DND-41 (cell line): ENCODE measurements around the gene SEBOX.

Source experiments
- ATAC-seq: fragments of 200-7000 bp; cut with Tn5 transposase; 3 replicates; pipeline ENCODE4 v1.9.1; 2021; ENCODE audit warnings: low read depth; ENCODE audit not compliant: insufficient read depth
- DNase-seq: peaks from one replicate; pipeline ENCODE4 v3.0.0-alpha.2; 2020
- H2AFZ ChIP-seq: 2 replicates; pipeline ENCODE4 v1.6.0; 2012; ENCODE audit warnings: low read depth, low read length
- H3K27ac ChIP-seq: 2 replicates; pipeline ENCODE4 v1.5.1; 2012; ENCODE audit warnings: low read length, inconsistent platforms
- H3K27me3 ChIP-seq: fragments of 200-600 bp; sonication (generic); 2 replicates; pipeline ENCODE4 v1.6.0; 2012; ENCODE audit warnings: low read length, mild to moderate bottlenecking, inconsistent platforms; ENCODE audit not compliant: insufficient read depth, poor library complexity
- H3K36me3 ChIP-seq: 2 replicates; pipeline ENCODE4 v1.5.1; 2012; ENCODE audit warnings: low read length, inconsistent platforms; ENCODE audit not compliant: insufficient read depth
- H3K4me1 ChIP-seq: 2 replicates; pipeline ENCODE4 v1.5.1; 2012; ENCODE audit warnings: mild to moderate bottlenecking, low read length; ENCODE audit not compliant: insufficient read depth
- H3K4me2 ChIP-seq: 2 replicates; pipeline ENCODE4 v1.6.0; 2012; ENCODE audit warnings: mild to moderate bottlenecking, moderate library complexity, low read length, inconsistent platforms; ENCODE audit not compliant: insufficient read depth
- H3K4me3 ChIP-seq, 2 experiments: fragments of 200-600 bp in 1 of 2; shearing (Covaris generic) in 1 of 2; 2 replicates each; pipeline ENCODE4 v1.5.1; 2012 to 2016; ENCODE audit warnings: inconsistent platforms in 2 of 2, low read length in 2 of 2, mild to moderate bottlenecking in 2 of 2, low read depth in 1 of 2, moderate library complexity in 1 of 2
- H3K79me2 ChIP-seq: 2 replicates; pipeline ENCODE4 v1.6.0; 2012; ENCODE audit warnings: low read length, inconsistent platforms; ENCODE audit not compliant: insufficient read depth
- H3K9ac ChIP-seq: 2 replicates; pipeline ENCODE4 v1.6.0; 2012; ENCODE audit warnings: low read depth, mild to moderate bottlenecking, inconsistent platforms, low read length, moderate library complexity
- H3K9me3 ChIP-seq: 2 replicates; pipeline ENCODE4 v1.5.1; 2012; ENCODE audit warnings: low read length, moderate library complexity, mild to moderate bottlenecking, inconsistent platforms; ENCODE audit not compliant: insufficient read depth, severe bottlenecking
- H4K20me1 ChIP-seq: 2 replicates; pipeline ENCODE4 v1.6.0; 2012; ENCODE audit warnings: low read length; ENCODE audit not compliant: insufficient read depth
- EZH2 ChIP-seq: IDR thresholded peaks from 3 replicates; pipeline ENCODE4 v1.6.1; 2012; ENCODE audit warnings: borderline replicate concordance, low read depth, mild to moderate bottlenecking, moderate library complexity, low read length, inconsistent platforms; ENCODE audit not compliant: severe bottlenecking
- TF ChIP-seq, protein P1 (sequence below): IDR thresholded peaks from 2 replicates; pipeline ENCODE4 v1.5.1; 2012; ENCODE audit warnings: borderline replicate concordance, low read length, moderate library complexity, mild to moderate bottlenecking; ENCODE audit not compliant: poor library complexity, severe bottlenecking; ENCODE audit errors: extremely low read depth

The SEBOX gene

DNA sequence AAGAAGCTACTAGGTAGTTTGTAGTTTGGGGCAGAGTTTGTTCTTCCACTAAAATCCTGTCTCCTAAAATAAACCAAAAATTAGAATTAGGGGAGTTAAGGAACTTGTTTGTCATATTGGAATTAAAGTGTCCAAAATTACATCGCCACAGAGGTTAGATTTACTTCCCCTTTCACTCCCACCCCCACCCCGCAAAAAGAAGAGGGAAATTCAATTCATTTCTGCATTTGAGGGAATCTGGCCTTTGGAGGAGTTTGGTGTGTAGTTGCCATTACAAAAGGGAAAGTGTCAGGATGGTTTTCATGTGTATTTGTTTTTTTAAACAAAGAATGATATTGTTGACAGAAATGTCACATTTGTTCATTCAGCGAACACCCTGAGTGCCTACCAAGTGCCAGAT is 40.2 kb downstream of the SEBOX start:
- H3K27ac ChIP-seq = no peak overlapping the region
- no peak overlapping the region for H3K9ac ChIP-seq
- peaks cover 29% of the 10 kb centered on the region for H3K4me1 ChIP-seq
- peaks cover 69% of the 10 kb centered on the region for H3K36me3 ChIP-seq
- peaks cover 75% of the 10 kb centered on the region for H3K79me2 ChIP-seq
- H4K20me1 ChIP-seq = peaks cover 44% of the 10 kb centered on the region; the same call in 1 of the 2 replicates
- no peak for DNase-seq
- no peak overlapping the region for H3K4me3 ChIP-seq
- TF ChIP-seq, protein P1, sequence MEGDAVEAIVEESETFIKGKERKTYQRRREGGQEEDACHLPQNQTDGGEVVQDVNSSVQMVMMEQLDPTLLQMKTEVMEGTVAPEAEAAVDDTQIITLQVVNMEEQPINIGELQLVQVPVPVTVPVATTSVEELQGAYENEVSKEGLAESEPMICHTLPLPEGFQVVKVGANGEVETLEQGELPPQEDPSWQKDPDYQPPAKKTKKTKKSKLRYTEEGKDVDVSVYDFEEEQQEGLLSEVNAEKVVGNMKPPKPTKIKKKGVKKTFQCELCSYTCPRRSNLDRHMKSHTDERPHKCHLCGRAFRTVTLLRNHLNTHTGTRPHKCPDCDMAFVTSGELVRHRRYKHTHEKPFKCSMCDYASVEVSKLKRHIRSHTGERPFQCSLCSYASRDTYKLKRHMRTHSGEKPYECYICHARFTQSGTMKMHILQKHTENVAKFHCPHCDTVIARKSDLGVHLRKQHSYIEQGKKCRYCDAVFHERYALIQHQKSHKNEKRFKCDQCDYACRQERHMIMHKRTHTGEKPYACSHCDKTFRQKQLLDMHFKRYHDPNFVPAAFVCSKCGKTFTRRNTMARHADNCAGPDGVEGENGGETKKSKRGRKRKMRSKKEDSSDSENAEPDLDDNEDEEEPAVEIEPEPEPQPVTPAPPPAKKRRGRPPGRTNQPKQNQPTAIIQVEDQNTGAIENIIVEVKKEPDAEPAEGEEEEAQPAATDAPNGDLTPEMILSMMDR = no peak
- no peak for TF ChIP-seq EZH2
- H3K27me3 ChIP-seq = no peaks in the 10 kb centered on the region
- no peak overlapping the region for H2AFZ ChIP-seq
- no peak for ATAC-seq
- no peak overlapping the region for H3K4me2 ChIP-seq
- no peaks in the 10 kb centered on the region for H3K9me3 ChIP-seq

- H3K27ac ChIP-seq = no peak overlapping the region
- H3K4me1 ChIP-seq = peaks cover 30% of the 10 kb centered on the region
- no peak for ATAC-seq
Measured at GRCh38 chr17:28324267-28324745, 40.7 kb downstream of the SEBOX start.

GRCh38 chr17:28320215-28321061 is 44.6 kb downstream of the SEBOX start:
- TF ChIP-seq, protein P1 = no peak
- TF ChIP-seq EZH2 = no peak
- H3K36me3 ChIP-seq = peaks cover 29% of the 10 kb centered on the region
- peak overlapping the region; percentile 68 for H3K9ac ChIP-seq
- H4K20me1 ChIP-seq = peaks cover 24% of the 10 kb centered on the region; the same call in 1 of the 2 replicates
- peak overlapping the region; percentile 65 to 67; a peak in 3 of 4 replicates for H3K4me3 ChIP-seq
- ATAC-seq (no peak), DNase-seq (no peak)
- H3K9me3 ChIP-seq = no peaks in the 10 kb centered on the region
- peak overlapping the region; percentile 77 for H3K4me2 ChIP-seq
- no peaks in the 10 kb centered on the region for H3K27me3 ChIP-seq
- no peak overlapping the region for H2AFZ ChIP-seq
- H3K4me1 ChIP-seq = peaks cover 44% of the 10 kb centered on the region
- peak overlapping the region; percentile 70 for H3K27ac ChIP-seq
- H3K79me2 ChIP-seq = peaks cover 68% of the 10 kb centered on the region

More at GRCh38 chr17:28324267-28324745, 40.7 kb downstream of the SEBOX start:
- Histone ChIP-seq H3K79me2 (peaks cover 79% of the 10 kb centered on the region), H4K20me1 (peaks cover 42% of the 10 kb centered on the region; the same call in 1 of the 2 replicates), H3K9me3 (no peaks in the 10 kb centered on the region), H3K4me3 (no peak overlapping the region), H3K9ac (no peak overlapping the region), H3K36me3 (peaks cover 66% of the 10 kb centered on the region), H3K4me2 (peak overlapping the region; percentile 16; the same call in 1 of the 2 replicates), H3K27me3 (no peaks in the 10 kb centered on the region), H2AFZ (no peak overlapping the region)
- DNase-seq = no peak
- no peak for TF ChIP-seq EZH2
- TF ChIP-seq, protein P1 = no peak
